Astrocyte (in vitro differentiated cells and primary cell): ENCODE results near the gene PDE7B.

Experiments
- CTCF ChIP-seq: IDR thresholded peaks from 2 replicates; pipeline ENCODE4 v1.5.1; 2011; ENCODE audit warnings: low read depth, mild to moderate bottlenecking, inconsistent platforms, low read length, moderate library complexity; ENCODE audit not compliant: insufficient read depth
- EZH2 ChIP-seq: IDR thresholded peaks from 2 replicates; pipeline ENCODE4 v1.6.1; 2012; ENCODE audit warnings: mild to moderate bottlenecking, low read length, inconsistent platforms; ENCODE audit not compliant: insufficient read depth

GRCh38 chr6:135946674-135947073 lies 95.2 kb downstream of the PDE7B start:
- TF ChIP-seq CTCF (no peak), EZH2 (no peak)
